HG03159 (cell line): ENCODE results near the gene OMA1.

Source experiments
- ATAC-seq: cut with Tn5 transposase; IDR thresholded peaks from one replicate; pipeline ENCODE4 v1.9.1; 2021; ENCODE audit warnings: mild to moderate bottlenecking, moderate library complexity; ENCODE audit not compliant: unreplicated experiment

The OMA1 gene

GRCh38 chr1:58465176-58465575 lies 81.3 kb downstream of the OMA1 start:
- no peak for ATAC-seq

- ATAC-seq = no peak
Observed at GRCh38 chr1:58460469-58460868, 86.1 kb downstream of the OMA1 start.

- no peak for ATAC-seq
Observed at GRCh38 chr1:58459911-58460310, 86.6 kb downstream of the OMA1 start.

- no peak for ATAC-seq
Observed at GRCh38 chr1:58457023-58457635, 89.4 kb downstream of the OMA1 start.

GRCh38 chr1:58456470-58456869 lies 90.1 kb downstream of the OMA1 start:
- no peak for ATAC-seq

GRCh38 chr1:58454807-58455206 lies 91.7 kb downstream of the OMA1 start:
- ATAC-seq = no peak

GRCh38 chr1:58454385-58454784 lies 92.1 kb downstream of the OMA1 start:
- no peak for ATAC-seq

- ATAC-seq = no peak
Observed at GRCh38 chr1:58451560-58452191, 94.8 kb downstream of the OMA1 start.

GRCh38 chr1:58447886-58448285 lies 98.6 kb downstream of the OMA1 start:
- ATAC-seq = no peak

- ATAC-seq = no peak
Observed at GRCh38 chr1:58447042-58447441, 99.5 kb downstream of the OMA1 start.

GRCh38 chr1:58446368-58446767 lies 100.2 kb downstream of the OMA1 start:
- no peak for ATAC-seq

GRCh38 chr1:58443986-58444868 lies 102.3 kb downstream of the OMA1 start:
- no peak for ATAC-seq

- no peak for ATAC-seq
Observed at GRCh38 chr1:58442114-58442513, 104.4 kb downstream of the OMA1 start.

- ATAC-seq = no peak
Observed at GRCh38 chr1:58441699-58442098, 104.8 kb downstream of the OMA1 start.

- no peak for ATAC-seq
Observed at GRCh38 chr1:58440696-58441095, 105.8 kb downstream of the OMA1 start.

- ATAC-seq = no peak
Observed at GRCh38 chr1:58439946-58440345, 106.6 kb downstream of the OMA1 start.

- no peak for ATAC-seq
Observed at GRCh38 chr1:58438468-58438867, 108.1 kb downstream of the OMA1 start.

GRCh38 chr1:58437623-58438022 lies 108.9 kb downstream of the OMA1 start:
- ATAC-seq = no peak

GRCh38 chr1:58436615-58437297 lies 109.8 kb downstream of the OMA1 start:
- no peak for ATAC-seq

GRCh38 chr1:58435376-58435775 lies 111.2 kb downstream of the OMA1 start:
- ATAC-seq = no peak

GRCh38 chr1:58434607-58435006 lies 111.9 kb downstream of the OMA1 start:
- ATAC-seq = no peak
